SKM-1 (cell line): ENCODE data around the gene SMOC2.
"Not testable (repeated sequence)": the region's sequence is repeated elsewhere in the genome, so short reads cannot be mapped to it uniquely, and the experiment has no call there.

Experiments used
- DNase-seq: peaks from one replicate; lab custom pipeline; 2025; ENCODE audit not compliant: unreplicated experiment; lab: John Stamatoyannopoulos, UW

SMOC2 gene

GRCh38 chr6:168571268-168571667, 130.3 kb downstream of the SMOC2 start:
- DNase-seq = no peak

GRCh38 chr6:168573276-168573835, 132.4 kb downstream of the SMOC2 start:
- not testable (repeated sequence) for DNase-seq

- no peak for DNase-seq
These were observed 133.2 kb downstream of the SMOC2 start for GRCh38 chr6:168574075-168574698.

- DNase-seq = no peak
These were observed 133.8 kb downstream of the SMOC2 start for GRCh38 chr6:168574699-168575195.

- DNase-seq = no peak
These were observed 134.5 kb downstream of the SMOC2 start for GRCh38 chr6:168575346-168576098.

GRCh38 chr6:168576388-168576787, 135.4 kb downstream of the SMOC2 start:
- no peak for DNase-seq

GRCh38 chr6:168577496-168577895, 136.5 kb downstream of the SMOC2 start:
- DNase-seq = no peak

- DNase-seq = no peak
These were observed 137.1 kb downstream of the SMOC2 start for GRCh38 chr6:168578036-168578435.

- DNase-seq = no peak
These were observed 140.3 kb downstream of the SMOC2 start for GRCh38 chr6:168581236-168581635.

GRCh38 chr6:168581706-168582105, 140.7 kb downstream of the SMOC2 start:
- no peak for DNase-seq

GRCh38 chr6:168582571-168582981, 141.6 kb downstream of the SMOC2 start:
- no peak for DNase-seq

- DNase-seq = no peak
These were observed 142.1 kb downstream of the SMOC2 start for GRCh38 chr6:168583126-168583525.

GRCh38 chr6:168583821-168584220, 142.8 kb downstream of the SMOC2 start:
- DNase-seq = no peak

- DNase-seq = no peak
These were observed 143.3 kb downstream of the SMOC2 start for GRCh38 chr6:168584249-168584648.

- DNase-seq = no peak
These were observed 143.7 kb downstream of the SMOC2 start for GRCh38 chr6:168584671-168585070.

GRCh38 chr6:168585441-168585840, 144.5 kb downstream of the SMOC2 start:
- DNase-seq = no peak

GRCh38 chr6:168589275-168589674, 148.3 kb downstream of the SMOC2 start:
- DNase-seq = no peak

GRCh38 chr6:168590406-168590805, 149.4 kb downstream of the SMOC2 start:
- no peak for DNase-seq

GRCh38 chr6:168596344-168596743, 155.4 kb downstream of the SMOC2 start:
- no peak for DNase-seq

- no peak for DNase-seq
These were observed 156.5 kb downstream of the SMOC2 start for GRCh38 chr6:168597471-168597875.

- DNase-seq = no peak
These were observed 157.5 kb downstream of the SMOC2 start for GRCh38 chr6:168598251-168599117.
